Left forelimb (tissue), 1 donor: ENCODE data around the gene DDX53.

ENCODE experiments used
- DNase-seq: peaks from one replicate; pipeline ENCODE4 v3.0.0-alpha.2; 2018; ENCODE audit warnings: low spot score

The DDX53 gene

DNA sequence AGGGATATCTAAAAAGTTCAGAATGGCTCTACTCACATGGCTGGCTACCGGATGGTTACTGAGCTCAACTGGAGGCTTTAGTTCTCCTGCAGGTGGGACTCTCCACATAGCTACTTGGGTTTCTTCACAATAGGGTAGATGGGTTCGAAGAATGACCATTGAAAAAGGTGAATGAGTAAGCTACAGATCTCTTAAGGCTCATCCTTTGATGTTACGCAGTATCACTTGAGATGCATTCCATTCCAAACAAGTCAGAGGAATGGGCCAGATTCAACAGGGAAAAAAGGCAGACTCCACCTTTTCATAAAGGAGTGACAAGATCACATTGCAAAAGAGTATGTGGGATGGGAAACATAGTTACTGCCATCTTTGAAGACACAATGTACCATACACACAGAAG lies 52.6 kb downstream of the DDX53 start:
- no peak for DNase-seq
